Cortex of kidney (tissue), 1 donor: ENCODE results near the gene CRELD1.

Experiments
- DNase-seq: peaks from one replicate; lab custom pipeline; 2025; lab: John Stamatoyannopoulos, UW

CRELD1 gene

GRCh38 chr3:9955611-9956352, 22.1 kb downstream of the CRELD1 start:
- no peak for DNase-seq

GRCh38 chr3:9957214-9957613, 23.6 kb downstream of the CRELD1 start:
- DNase-seq, result no peak

- DNase-seq, result no peak
These were observed 31.7 kb downstream of the CRELD1 start for GRCh38 chr3:9965200-9965875.

- DNase-seq, result no peak
These were observed 33.2 kb downstream of the CRELD1 start for GRCh38 chr3:9966841-9967240.

- DNase-seq, result no peak
These were observed 36.0 kb downstream of the CRELD1 start for GRCh38 chr3:9969632-9970019.

- DNase-seq, result no peak
These were observed 36.5 kb downstream of the CRELD1 start for GRCh38 chr3:9970020-9970652.

GRCh38 chr3:9976721-9977709, 43.4 kb downstream of the CRELD1 start:
- no peak for DNase-seq

GRCh38 chr3:9978710-9979305, 45.2 kb downstream of the CRELD1 start:
- no peak for DNase-seq

- DNase-seq, result no peak
These were observed 46.6 kb downstream of the CRELD1 start for GRCh38 chr3:9980251-9980650.

- no peak for DNase-seq
These were observed 52.6 kb downstream of the CRELD1 start for GRCh38 chr3:9986230-9986725.

- DNase-seq, result no peak
These were observed 60.6 kb downstream of the CRELD1 start for GRCh38 chr3:9994086-9994844.
